Measurements from ENCODE around the gene CDC25A. TPM values are rescaled to one million over a fixed set of nuclear protein-coding genes. Genes with fewer than 3 reads are reported as not detected.
A peak's percentile ranks its signal among the peaks of the same experiment; 100 is the strongest.

CDC25A gene
- total RNA-seq, 1 donor from 2014 or later = 20.5 TPM

- no peak for DNase-seq (ENCODE audit: low spot score, unreplicated experiment)
- H3K27me3 Mint-ChIP-seq = no peaks in the 10 kb centered on the region
- no peak overlapping the region for H3K4me3 Mint-ChIP-seq (ENCODE audit: low read depth)
- no peak overlapping the region for H3K27ac Mint-ChIP-seq
- TF ChIP-seq, protein P1, sequence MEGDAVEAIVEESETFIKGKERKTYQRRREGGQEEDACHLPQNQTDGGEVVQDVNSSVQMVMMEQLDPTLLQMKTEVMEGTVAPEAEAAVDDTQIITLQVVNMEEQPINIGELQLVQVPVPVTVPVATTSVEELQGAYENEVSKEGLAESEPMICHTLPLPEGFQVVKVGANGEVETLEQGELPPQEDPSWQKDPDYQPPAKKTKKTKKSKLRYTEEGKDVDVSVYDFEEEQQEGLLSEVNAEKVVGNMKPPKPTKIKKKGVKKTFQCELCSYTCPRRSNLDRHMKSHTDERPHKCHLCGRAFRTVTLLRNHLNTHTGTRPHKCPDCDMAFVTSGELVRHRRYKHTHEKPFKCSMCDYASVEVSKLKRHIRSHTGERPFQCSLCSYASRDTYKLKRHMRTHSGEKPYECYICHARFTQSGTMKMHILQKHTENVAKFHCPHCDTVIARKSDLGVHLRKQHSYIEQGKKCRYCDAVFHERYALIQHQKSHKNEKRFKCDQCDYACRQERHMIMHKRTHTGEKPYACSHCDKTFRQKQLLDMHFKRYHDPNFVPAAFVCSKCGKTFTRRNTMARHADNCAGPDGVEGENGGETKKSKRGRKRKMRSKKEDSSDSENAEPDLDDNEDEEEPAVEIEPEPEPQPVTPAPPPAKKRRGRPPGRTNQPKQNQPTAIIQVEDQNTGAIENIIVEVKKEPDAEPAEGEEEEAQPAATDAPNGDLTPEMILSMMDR (IDR thresholded peaks at IDR 0.05; ENCODE audit: unreplicated experiment) = no peak
- H3K9me3 Mint-ChIP-seq (ENCODE audit: low read depth) = no peaks in the 10 kb centered on the region
- no peaks in the 10 kb centered on the region for H3K36me3 Mint-ChIP-seq (ENCODE audit: insufficient read depth)
- no peaks in the 10 kb centered on the region for H3K4me1 Mint-ChIP-seq (ENCODE audit: low read depth)
Measured at GRCh38 chr3:48107227-48107626, 81.0 kb downstream of the CDC25A start.

Small RNA genes within 50 kb of the gene (microRNA-seq; reads per million reads assigned to microRNA genes)
- 6.0 reads per million, percentile 3 among the genes with 10 or more reads in this experiment for gene MIR4443 (ENCODE audit: borderline number of aligned reads, unreplicated experiment)

Other genes starting within 250 kb of the CDC25A start
- gene MAP4, start 172.0 kb downstream of the CDC25A start, total RNA-seq = 121 and 127 TPM in 2 replicates
- gene CAMP, start 35.1 kb upstream of the CDC25A start, total RNA-seq = not detected in 2 replicates
- 28.5 and 30.4 TPM in 2 replicates for gene ZNF589, start 52.7 kb upstream of the CDC25A start, total RNA-seq
- 34.8 and 35.5 TPM in 2 replicates for gene NME6, start 113.0 kb upstream of the CDC25A start, total RNA-seq
- gene SPINK8, start 145.2 kb upstream of the CDC25A start, total RNA-seq = not detected in 2 replicates
- 0.20 and 0.38 TPM in 2 replicates for gene FBXW12, start 183.8 kb upstream of the CDC25A start, total RNA-seq
- gene PLXNB1, start 241.7 kb upstream of the CDC25A start, total RNA-seq = 535 and 543 TPM in 2 replicates